HG02623 (cell line): ENCODE measurements around the gene NF2.

Source experiments
- ATAC-seq: cut with Tn5 transposase; IDR thresholded peaks from one replicate; pipeline ENCODE4 v1.9.1; 2021; ENCODE audit warnings: moderate library complexity; ENCODE audit not compliant: unreplicated experiment

The NF2 gene

DNA sequence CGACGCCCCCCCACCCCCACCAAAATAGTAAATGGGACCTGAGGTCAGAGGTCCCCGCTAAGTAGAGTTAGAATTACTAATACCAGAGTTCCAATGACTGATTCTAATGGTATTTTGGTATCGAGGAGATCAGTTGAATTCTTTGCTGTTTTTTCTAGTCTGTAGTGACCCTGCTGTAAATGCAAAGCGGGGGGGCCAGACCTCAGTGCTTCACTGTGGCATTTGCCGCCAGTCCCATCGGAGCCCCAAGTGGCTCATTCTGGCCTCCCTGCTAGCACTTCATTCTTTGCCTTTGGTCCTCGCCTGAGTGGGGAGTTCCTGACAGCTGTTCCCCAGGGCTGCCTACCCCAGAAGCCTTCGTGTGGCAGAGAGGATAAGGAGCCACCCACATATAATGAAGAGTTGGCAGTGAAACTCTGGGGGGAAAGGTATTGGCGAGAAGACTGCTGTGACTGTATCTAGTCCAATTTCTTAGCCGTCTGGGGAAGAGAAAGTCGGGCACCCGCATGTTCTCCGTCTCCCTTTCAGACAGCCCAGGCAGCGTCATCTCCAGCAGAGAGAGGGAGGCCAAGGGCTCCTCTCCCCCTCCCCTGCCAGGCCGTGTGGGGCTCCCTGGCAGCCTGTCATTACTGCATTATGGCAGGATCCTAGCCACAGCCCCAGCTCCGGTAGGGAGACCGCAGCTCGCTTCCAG is 96.9 kb downstream of the NF2 start:
- no peak for ATAC-seq

GRCh38 chr22:29700900-29701154 is 97.4 kb downstream of the NF2 start:
- ATAC-seq = no peak

GRCh38 chr22:29701155-29701999 is 97.9 kb downstream of the NF2 start:
- no peak for ATAC-seq

GRCh38 chr22:29702000-29702930 is 98.8 kb downstream of the NF2 start:
- ATAC-seq = no peak

DNA sequence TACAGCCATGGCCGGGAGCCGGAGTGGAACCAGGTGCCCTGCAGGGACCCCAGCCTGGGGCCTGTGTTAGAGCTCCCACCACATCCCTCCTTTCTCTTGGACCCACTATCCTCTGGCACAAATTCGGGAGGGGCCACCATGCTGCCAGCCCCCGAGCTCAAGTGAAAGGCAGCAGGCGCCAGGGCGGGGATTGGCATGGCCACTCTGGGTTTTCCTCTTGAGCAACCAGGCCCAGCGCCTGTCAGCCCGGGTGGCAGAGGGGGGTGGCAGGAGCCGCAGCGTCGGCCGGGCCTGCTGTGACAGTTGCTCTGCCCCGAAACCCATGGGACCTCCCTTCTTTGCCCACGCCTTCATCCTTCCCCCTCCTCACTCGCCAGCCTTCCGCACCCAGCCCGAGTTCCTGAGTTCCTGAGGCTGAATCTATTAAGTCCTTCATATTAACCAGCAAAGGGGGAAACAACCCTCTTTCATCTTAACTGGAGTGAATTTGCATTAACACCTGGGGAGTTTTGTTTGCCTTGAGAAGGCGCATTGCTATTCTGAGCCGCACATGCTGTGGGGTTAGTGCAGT is 99.6 kb downstream of the NF2 start:
- no peak for ATAC-seq

- no peak for ATAC-seq
These were observed 100.2 kb downstream of the NF2 start for GRCh38 chr22:29703569-29704195.

DNA sequence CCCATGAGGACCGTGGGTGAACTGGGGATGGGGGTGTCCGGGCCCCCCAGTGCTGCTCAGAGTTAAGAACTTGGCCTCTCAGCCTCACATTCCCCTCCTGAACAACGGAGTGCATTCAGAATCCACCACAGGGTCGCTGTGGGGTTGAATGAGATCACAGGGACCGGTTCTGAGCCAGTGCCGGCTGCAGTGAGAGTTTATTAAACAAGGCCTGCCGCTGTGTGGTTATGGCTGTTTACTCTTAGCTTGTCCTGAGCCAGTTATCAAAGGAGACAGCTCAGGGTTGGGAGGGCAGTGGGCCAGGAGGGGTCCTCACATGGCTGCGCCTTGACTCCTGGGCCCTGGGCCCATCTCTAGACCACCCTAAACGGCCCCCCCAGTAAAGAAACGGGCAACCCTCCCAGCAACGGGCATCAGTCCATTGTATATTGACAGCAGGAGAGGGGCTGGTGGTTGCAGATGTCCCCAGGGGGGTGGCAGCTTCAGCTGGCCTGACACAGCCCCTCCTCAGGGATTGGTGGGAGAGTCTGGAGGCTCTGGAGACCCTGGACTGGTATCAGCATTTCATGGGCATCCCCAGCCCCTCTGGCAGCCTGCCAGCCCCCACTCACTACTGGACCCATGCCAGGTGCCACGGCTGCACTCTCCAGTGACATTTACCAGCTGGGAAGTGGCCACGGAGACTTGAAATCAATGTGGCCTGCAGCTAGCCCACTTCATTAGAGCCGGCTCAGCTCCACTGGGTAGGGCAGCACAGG is 101.3 kb downstream of the NF2 start:
- ATAC-seq = no peak

DNA sequence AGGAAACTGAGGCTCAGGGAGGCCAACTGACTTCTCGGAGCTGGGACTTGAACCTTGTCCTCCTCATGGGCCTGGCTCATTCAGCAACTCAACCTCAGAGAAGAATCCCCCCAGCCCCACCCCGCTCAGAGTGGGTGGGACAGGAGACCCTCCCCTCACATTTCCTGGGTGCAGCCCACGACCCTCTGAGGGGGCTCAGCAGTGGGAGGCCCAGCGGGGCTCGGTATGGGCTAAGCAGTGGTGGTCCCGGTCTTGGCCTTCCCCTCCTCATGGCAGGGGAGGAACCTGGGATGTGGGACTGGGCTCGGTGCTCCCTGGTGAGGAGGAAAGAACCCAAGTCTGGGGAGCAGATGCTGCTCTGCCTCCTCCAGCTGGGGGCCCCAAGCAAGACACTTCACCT is 102.2 kb downstream of the NF2 start:
- no peak for ATAC-seq

GRCh38 chr22:29706486-29706885 is 103.1 kb downstream of the NF2 start:
- ATAC-seq = no peak

GRCh38 chr22:29707010-29707409 is 103.6 kb downstream of the NF2 start:
- ATAC-seq = no peak

DNA sequence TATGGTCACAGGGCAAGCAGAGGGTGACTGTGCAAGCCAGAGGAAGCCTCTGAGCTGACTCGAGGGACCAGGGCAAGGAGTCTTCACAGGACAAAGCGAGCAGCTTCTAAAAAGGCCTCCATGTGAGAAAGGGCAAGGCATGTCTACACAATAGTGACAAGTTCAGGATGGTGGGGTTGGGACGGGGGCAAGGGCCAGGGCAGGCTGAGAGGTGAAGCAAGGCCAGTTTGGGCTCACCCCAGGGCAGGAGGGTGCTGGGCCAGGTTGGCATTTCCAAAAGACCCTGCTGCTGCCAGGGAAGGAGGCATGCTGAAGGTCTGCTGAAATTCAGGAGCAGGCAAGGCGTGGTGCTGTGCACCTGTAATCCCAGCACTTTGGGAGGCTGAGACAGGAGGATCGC is 104.0 kb downstream of the NF2 start:
- no peak for ATAC-seq

- no peak for ATAC-seq
These were observed 106.8 kb downstream of the NF2 start for GRCh38 chr22:29710193-29710592.

DNA sequence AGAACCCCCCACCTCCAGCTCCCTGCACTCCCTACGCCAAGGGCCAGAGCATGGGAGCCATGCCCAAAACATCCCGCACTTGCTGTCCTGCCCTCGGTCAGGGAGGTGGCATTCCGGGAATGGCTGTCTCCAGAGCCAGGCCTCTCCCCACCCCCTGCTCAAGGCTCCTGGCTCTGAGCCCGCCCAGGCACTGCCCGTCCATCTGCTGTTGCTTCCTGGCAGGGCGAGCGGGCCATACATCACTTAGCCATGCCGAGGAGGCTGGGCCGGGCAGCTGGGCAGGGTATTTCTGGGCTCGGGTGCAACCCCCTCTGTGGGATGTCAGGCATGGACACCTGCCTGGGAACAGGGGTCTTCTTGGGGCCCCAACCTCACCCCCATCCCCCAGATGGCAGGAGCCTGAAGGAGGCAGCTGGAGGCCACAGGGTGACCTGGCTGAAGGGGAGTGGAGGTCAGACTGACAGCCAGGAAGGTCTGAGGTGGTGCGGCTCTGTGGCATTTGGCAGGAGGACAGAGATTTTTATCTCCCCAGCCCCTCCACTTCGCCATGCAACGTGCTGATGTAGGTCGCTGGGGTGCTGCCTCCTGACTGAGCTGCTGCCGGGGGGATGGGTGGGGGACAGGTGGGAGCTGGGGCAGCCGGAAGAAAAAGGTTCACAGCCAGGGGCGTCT is 107.6 kb downstream of the NF2 start:
- no peak for ATAC-seq

- no peak for ATAC-seq
These were observed 108.7 kb downstream of the NF2 start for GRCh38 chr22:29712119-29712518.

- ATAC-seq = no peak
These were observed 109.8 kb downstream of the NF2 start for GRCh38 chr22:29713156-29713727.

GRCh38 chr22:29715240-29715639 is 111.8 kb downstream of the NF2 start:
- no peak for ATAC-seq

- ATAC-seq = no peak
These were observed 112.3 kb downstream of the NF2 start for GRCh38 chr22:29715705-29716104.

DNA sequence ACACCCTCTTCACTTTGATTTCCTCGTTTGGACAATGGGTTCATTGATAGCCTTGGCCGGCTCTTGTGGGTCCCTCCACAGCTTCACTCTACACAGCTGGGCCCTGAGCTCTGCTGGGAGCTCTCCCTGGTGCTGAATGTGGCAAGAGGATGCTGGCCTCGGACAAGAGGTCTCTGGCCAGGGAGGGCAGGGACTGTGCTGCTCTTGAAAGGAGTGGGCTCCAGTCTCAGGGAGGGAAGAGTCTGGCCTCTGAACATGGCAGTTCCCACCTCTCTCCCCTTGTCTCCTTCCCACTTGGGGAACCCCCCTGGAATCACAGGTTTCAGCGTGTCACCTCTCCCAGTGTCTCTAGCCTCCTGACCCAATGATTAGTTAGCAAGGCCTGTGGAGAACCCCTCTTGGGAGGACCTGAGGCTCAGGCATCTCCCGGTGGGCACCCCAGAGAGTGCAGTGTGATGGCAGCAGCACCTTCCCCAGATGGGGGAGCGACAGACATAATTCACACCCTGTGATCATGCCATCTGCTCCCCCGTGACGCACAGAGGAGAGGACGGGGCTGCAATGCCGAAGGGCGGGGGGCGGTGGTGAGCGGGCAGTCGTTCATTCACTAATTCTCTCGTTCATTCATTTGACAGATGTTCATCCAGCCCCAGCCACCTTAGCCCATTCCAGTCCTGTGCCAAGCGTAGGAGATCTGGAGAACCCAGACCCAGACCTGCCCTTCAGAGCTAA is 113.5 kb downstream of the NF2 start:
- no peak for ATAC-seq

GRCh38 chr22:29717789-29718188 is 114.4 kb downstream of the NF2 start:
- ATAC-seq = no peak
